H1 (cell line): ENCODE results near the gene NSF. TPM values are rescaled to one million over a fixed set of nuclear protein-coding genes. Genes with fewer than 3 reads are reported as not detected.

Experiments used
- MAX ChIP-seq: IDR thresholded peaks from 2 replicates; pipeline ENCODE4 v1.6.1; 2012; ENCODE audit warnings: inconsistent platforms
- polyA plus RNA-seq, 7 experiments: library from polyadenylated mRNA; depleted of rRNA in 3 of 7; stranded (reverse) in 5 of 7; unstranded in 2 of 7; fragments of >200 nt in 5 of 7; fragments of 200-250 nt in 2 of 7; gene quantifications; 1 replicate in 5 of 7; 2 replicates in 1 of 7; 4 replicates in 1 of 7; pipeline versions ENCODE4 v1.2.1 to v1.2.3, GENCODE V29; 2011 to 2013; ENCODE audit warnings: missing spikeins in 2 of 7, mixed read lengths in 2 of 7
- total RNA-seq: library from RNA; stranded (reverse); fragmentation: NEBNext Ultra II Directional; extraction: Animal tissue kit (Norgen Biotek cat#: 25700); gene quantifications from 2 replicates; pipeline ENCODE4 v1.2.1, GENCODE V29; 2021

Gene NSF
- total and polyA plus RNA-seq, 2 of the 8 experiments (the other 6 are each of a cell fraction or from before 2014, with no cell fraction given), result 13.0 to 27.7 TPM

DNA sequence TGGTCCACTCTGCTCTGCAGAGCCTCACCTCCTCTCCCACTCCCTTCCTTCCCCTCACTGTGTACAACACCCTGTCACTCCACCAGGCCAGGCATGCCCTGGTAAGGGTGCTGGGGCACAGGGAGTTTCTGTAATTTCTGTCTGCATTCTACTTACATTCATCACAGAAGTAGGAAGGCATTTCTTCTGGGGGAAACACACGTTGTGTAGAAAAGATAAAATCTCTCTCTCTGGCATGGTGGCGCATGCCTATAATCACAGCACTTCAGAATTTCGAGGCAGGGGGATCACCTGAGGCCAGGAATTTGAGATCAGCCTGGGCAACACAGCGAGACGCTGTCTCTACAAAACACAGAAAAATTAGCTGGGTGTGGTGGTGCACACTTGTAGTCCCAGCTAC is 201.1 kb downstream of the NSF start (continued):
- no peak for TF ChIP-seq MAX
